GM12878 (cell line): ENCODE data around the gene S100A2. TPM values are rescaled to one million over a fixed set of nuclear protein-coding genes. Genes with fewer than 3 reads are reported as not detected.

Experiments used
- ASH2L ChIP-seq: fragments of 300-600, 200-600 bp; sonication (generic); IDR thresholded peaks from 2 replicates; pipeline ENCODE4 v1.6.1; 2017; ENCODE audit warnings: low read depth, mild to moderate bottlenecking, borderline replicate concordance
- BCL3 ChIP-seq: IDR thresholded peaks from 2 replicates; pipeline ENCODE4 v1.6.1; 2011; ENCODE audit warnings: borderline replicate concordance, low read depth, mild to moderate bottlenecking, moderate library complexity, low read length; ENCODE audit not compliant: insufficient read depth, poor library complexity, severe bottlenecking
- CEBPZ ChIP-seq: fragments of 150-350 bp; IDR thresholded peaks from 2 replicates; pipeline ENCODE4 v1.6.1; 2016; ENCODE audit warnings: low read depth, low read length
- CTCF ChIP-seq, 3 experiments: IDR thresholded peaks in 2 of 3; conservative IDR thresholded peaks in 1 of 3; 2 replicates each; pipeline ENCODE4 v1.5.1; 2011; ENCODE audit warnings: low read depth in 3 of 3, low read length in 3 of 3, mild to moderate bottlenecking in 3 of 3, control low read depth in 2 of 3, moderate library complexity in 2 of 3, inconsistent platforms in 1 of 3, mixed read lengths in 1 of 3; ENCODE audit not compliant: control insufficient read depth in 2 of 3, insufficient read depth in 1 of 3; ENCODE audit errors: extremely low read depth in 1 of 3
- NFXL1 ChIP-seq: fragments of 450-650 bp; IDR thresholded peaks from 2 replicates; pipeline ENCODE4 v1.6.1; 2017; ENCODE audit warnings: antibody characterized with exemption, mild to moderate bottlenecking, borderline replicate concordance
- NR2C1 ChIP-seq: fragments of 450-650 bp; IDR thresholded peaks from 2 replicates; pipeline ENCODE4 v1.6.1; 2017; ENCODE audit warnings: antibody characterized with exemption, mild to moderate bottlenecking, moderate library complexity
- PRDM15 ChIP-seq: fragments of 450-650 bp; formaldehyde crosslinking; IDR thresholded peaks from 2 replicates; pipeline ENCODE4 v1.4.0; 2020; ENCODE audit warnings: mild to moderate bottlenecking, moderate library complexity
- ZBTB11 ChIP-seq: fragments of 450-650 bp; formaldehyde crosslinking; IDR thresholded peaks from 2 replicates; pipeline ENCODE4 v1.5.0; 2022; ENCODE audit warnings: mild to moderate bottlenecking, missing genetic modification characterization
- ZSCAN29 ChIP-seq: fragments of 450-650 bp; IDR thresholded peaks from 2 replicates; pipeline ENCODE4 v1.6.1; 2017; ENCODE audit warnings: mild to moderate bottlenecking, moderate library complexity
- ZZZ3 ChIP-seq: IDR thresholded peaks from 2 replicates; pipeline ENCODE4 v1.6.1; 2011; ENCODE audit warnings: low read depth; ENCODE audit not compliant: control insufficient read depth, insufficient read length
- polyA plus RNA-seq, 11 experiments: library from polyadenylated mRNA; depleted of rRNA in 4 of 11; unstranded in 6 of 11; stranded (reverse) in 5 of 11; fragments of >200 nt; fragmentation: Nextera tagmentation in 4 of 11; fragmentation: Illumina TruSeq in 1 of 11; extraction: Ambion mirVana in 4 of 11; extraction: Trizol in 1 of 11; gene quantifications; 1 replicate in 1 of 11; 2 replicates in 10 of 11; pipeline versions ENCODE4 v1.2.1 to v1.2.3, GENCODE V29; 2011 to 2016; ENCODE audit warnings: inconsistent platforms in 2 of 11, missing spikeins in 2 of 11, low read depth in 1 of 11
- total RNA-seq, 4 experiments: library from RNA; depleted of rRNA in 3 of 4; stranded (reverse); fragments of >200 nt in 3 of 4; fragmentation: Illumina TruSeq in 1 of 4; extraction: Trizol in 1 of 4; gene quantifications; 2 replicates each; pipeline versions ENCODE4 v1.2.1 to v1.2.3, GENCODE V29; 2013 to 2021

The S100A2 gene
- total and polyA plus RNA-seq, 10 of the 15 experiments (the other 5 are each of a cell fraction or from before 2014, with no cell fraction given), result 0.11 to 1.5 (median 0.59) TPM; not detected in 2

GRCh38 chr1:153546796-153547559 lies 18.7 kb downstream of the S100A2 start (continued):
- TF ChIP-seq PRDM15 (CRISPR knock-in tag), result no peak
- TF ChIP-seq ZBTB11, result no peak
- no peak for TF ChIP-seq NR2C1
- TF ChIP-seq NFXL1, result no peak
- no peak for TF ChIP-seq ASH2L
- no peak for TF ChIP-seq BCL3
- TF ChIP-seq CTCF (IDR thresholded peaks at IDR 0.05 in 2 of 3, conservative IDR thresholded peaks at IDR 0.05 in 1 of 3; ENCODE audit: control insufficient read depth in 2 of 3, extremely low read depth in 1 of 3, insufficient read depth in 1 of 3, low read depth in 3 of 3, low read length in 3 of 3), result no peak
- no peak for TF ChIP-seq ZZZ3
- no peak for TF ChIP-seq ZSCAN29
- no peak for TF ChIP-seq CEBPZ
